Measurements from ENCODE around the gene GLYR1.

GRCh38 chr16:4884972-4885874, 38.1 kb upstream of the GLYR1 start:
- TF ChIP-seq EP300 (IDR thresholded peaks at IDR 0.05) (no peak), POLR2AphosphoS5 (IDR thresholded peaks at IDR 0.05) (no peak), POLR2A (IDR thresholded peaks at IDR 0.05) (no peak)
- TF ChIP-seq, protein P1, sequence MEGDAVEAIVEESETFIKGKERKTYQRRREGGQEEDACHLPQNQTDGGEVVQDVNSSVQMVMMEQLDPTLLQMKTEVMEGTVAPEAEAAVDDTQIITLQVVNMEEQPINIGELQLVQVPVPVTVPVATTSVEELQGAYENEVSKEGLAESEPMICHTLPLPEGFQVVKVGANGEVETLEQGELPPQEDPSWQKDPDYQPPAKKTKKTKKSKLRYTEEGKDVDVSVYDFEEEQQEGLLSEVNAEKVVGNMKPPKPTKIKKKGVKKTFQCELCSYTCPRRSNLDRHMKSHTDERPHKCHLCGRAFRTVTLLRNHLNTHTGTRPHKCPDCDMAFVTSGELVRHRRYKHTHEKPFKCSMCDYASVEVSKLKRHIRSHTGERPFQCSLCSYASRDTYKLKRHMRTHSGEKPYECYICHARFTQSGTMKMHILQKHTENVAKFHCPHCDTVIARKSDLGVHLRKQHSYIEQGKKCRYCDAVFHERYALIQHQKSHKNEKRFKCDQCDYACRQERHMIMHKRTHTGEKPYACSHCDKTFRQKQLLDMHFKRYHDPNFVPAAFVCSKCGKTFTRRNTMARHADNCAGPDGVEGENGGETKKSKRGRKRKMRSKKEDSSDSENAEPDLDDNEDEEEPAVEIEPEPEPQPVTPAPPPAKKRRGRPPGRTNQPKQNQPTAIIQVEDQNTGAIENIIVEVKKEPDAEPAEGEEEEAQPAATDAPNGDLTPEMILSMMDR (IDR thresholded peaks at IDR 0.05), result no peak

All from gastroesophageal sphincter (tissue), 3 donors.